GM12878 (cell line): Measurements from ENCODE around the gene RNPS1. TPM values are rescaled to one million over a fixed set of nuclear protein-coding genes. Genes with fewer than 3 reads are reported as not detected.

Experiments used
- ATAC-seq: fragments of 200-7000 bp; cut with Tn5 transposase; 3 replicates; pipeline ENCODE4 v1.9.1; 2020; ENCODE audit warnings: mild to moderate bottlenecking, moderate library complexity
- BruUV-seq: library from RNA; stranded (reverse); fragments of 400-500 nt; replicated peaks from 2 replicates; lab custom pipeline; 2021; lab: Mats Ljungman, UMichigan
- CTCF ChIA-PET: fragments of 300-600 bp; sonication (Branson Sonifier 250); formaldehyde crosslinking; extraction: SDS; loops from one replicate; lab custom pipeline; 2021; ENCODE audit warnings: inconsistent platforms; lab: Yijun Ruan, JAX
- POLR2A ChIA-PET: fragments of 350-600 bp; formaldehyde crosslinking; extraction: SDS; loops from one replicate; lab custom pipeline; 2021; ENCODE audit warnings: inconsistent platforms; lab: Charles Lee
- RAD21 ChIA-PET: fragments of 300-600 bp; sonication (Branson Sonifier 250); formaldehyde crosslinking; loops from one replicate; lab custom pipeline; 2023; ENCODE audit warnings: antibody characterized with exemption; ENCODE audit not compliant: unreplicated experiment; lab: Charles Lee
- SMC1A ChIA-PET: fragments of 300-600 bp; sonication (Branson Sonifier 250); formaldehyde crosslinking; loops from one replicate; lab custom pipeline; 2023; ENCODE audit not compliant: unreplicated experiment, uncharacterized antibody; lab: Charles Lee
- DNase-seq: peaks from one replicate; pipeline ENCODE4 v3.0.0-alpha.2; 2011; ENCODE audit warnings: low read depth, low spot score
- FAIRE-seq: peaks from 3 replicates; lab custom pipeline; 2011; peaks lifted over from hg19 to GRCh38; lab: Jason Lieb, UNC
- H2AFZ ChIP-seq: 2 replicates; pipeline ENCODE4 v1.6.0; 2011; ENCODE audit warnings: low read depth, low read length, control low read depth; ENCODE audit not compliant: control insufficient read depth
- H3K27ac ChIP-seq: 2 replicates; pipeline ENCODE4 v1.5.1; 2011; ENCODE audit warnings: control low read depth; ENCODE audit not compliant: control insufficient read depth, insufficient read depth
- H3K27me3 ChIP-seq, 2 experiments: replicated peaks in 1 of 2; 2 replicates each; pipeline versions ENCODE4 v1.6.0 to v1.6.1; 2011; ENCODE audit warnings: low read length in 1 of 2; ENCODE audit not compliant: control insufficient read depth in 2 of 2, insufficient read depth in 2 of 2
- H3K36me3 ChIP-seq, 2 experiments: 2 replicates each; pipeline ENCODE4 v1.5.1; 2011; ENCODE audit warnings: low read length in 1 of 2; ENCODE audit not compliant: control insufficient read depth in 2 of 2, insufficient read depth in 2 of 2
- H3K4me1 ChIP-seq: 2 replicates; pipeline ENCODE4 v1.6.1; 2011; ENCODE audit warnings: mild to moderate bottlenecking, low read length, moderate library complexity, mixed read lengths; ENCODE audit not compliant: control insufficient read depth, insufficient read depth
- H3K4me2 ChIP-seq: 2 replicates; pipeline ENCODE4 v1.6.0; 2011; ENCODE audit warnings: control low read depth; ENCODE audit not compliant: control insufficient read depth, insufficient read depth
- H3K4me3 ChIP-seq: fragments of 200-600 bp; sonication (generic); 2 replicates; pipeline ENCODE4 v1.5.1; 2016
- H3K79me2 ChIP-seq: 2 replicates; pipeline ENCODE4 v1.6.0; 2011; ENCODE audit warnings: low read length; ENCODE audit not compliant: control insufficient read depth, insufficient read depth
- H3K9ac ChIP-seq: 2 replicates; pipeline ENCODE4 v1.8.0; 2011; ENCODE audit warnings: low read length, control low read depth, mixed read lengths; ENCODE audit not compliant: control insufficient read depth, insufficient read depth
- H3K9me3 ChIP-seq: replicated peaks from 3 replicates; pipeline ENCODE4 v1.5.1; 2011; ENCODE audit warnings: mild to moderate bottlenecking, low read length; ENCODE audit not compliant: control insufficient read depth, insufficient read depth
- H4K20me1 ChIP-seq: 2 replicates; pipeline ENCODE4 v1.6.0; 2011; ENCODE audit not compliant: control insufficient read depth, insufficient read depth
- CEBPB ChIP-seq, 2 experiments: fragments of 150-350 bp in 1 of 2; IDR thresholded peaks; 2 replicates each; pipeline ENCODE4 v1.6.1; 2012 to 2014; ENCODE audit warnings: low read depth in 2 of 2, low read length in 2 of 2, borderline replicate concordance in 1 of 2, inconsistent platforms in 1 of 2
- CHD4 ChIP-seq: fragments of 200-600 bp; sonication (generic); IDR thresholded peaks from 2 replicates; pipeline ENCODE4 v1.6.1; 2016; ENCODE audit warnings: mild to moderate bottlenecking
- CREM ChIP-seq: IDR thresholded peaks from 2 replicates; pipeline ENCODE4 v1.6.1; 2014; ENCODE audit warnings: antibody characterized with exemption, low read depth
- EZH2 ChIP-seq: IDR thresholded peaks from 2 replicates; pipeline ENCODE4 v1.6.1; 2012; ENCODE audit warnings: low read depth, mild to moderate bottlenecking, control low read depth, inconsistent platforms, low read length, borderline replicate concordance; ENCODE audit not compliant: control insufficient read depth
- KDM1A ChIP-seq: fragments of 200-600 bp; sonication (generic); IDR thresholded peaks from 2 replicates; pipeline ENCODE4 v1.6.1; 2016; ENCODE audit warnings: borderline replicate concordance
- MEF2A ChIP-seq: IDR thresholded peaks from 2 replicates; pipeline ENCODE4 v1.6.1; 2011; ENCODE audit warnings: low read depth, mild to moderate bottlenecking, low read length, moderate library complexity; ENCODE audit not compliant: insufficient read depth
- MTA3 ChIP-seq: IDR thresholded peaks from 2 replicates; pipeline ENCODE4 v1.6.1; 2012; ENCODE audit warnings: low read length, inconsistent platforms, borderline replicate concordance
- NR2C2 ChIP-seq: IDR thresholded peaks from 2 replicates; pipeline ENCODE4 v1.6.1; 2011; ENCODE audit warnings: borderline replicate concordance, low read depth; ENCODE audit not compliant: control insufficient read depth, insufficient read length
- RAD51 ChIP-seq: fragments of 450-650 bp; IDR thresholded peaks from 2 replicates; pipeline ENCODE4 v1.6.1; 2016; ENCODE audit warnings: moderate library complexity, mild to moderate bottlenecking, inconsistent platforms
- RBBP5 ChIP-seq: fragments of 200-600 bp; sonication (generic); conservative IDR thresholded peaks from 2 replicates; pipeline ENCODE4 v1.6.1; 2016
- RELA ChIP-seq: fragments of 450-650 bp; IDR thresholded peaks from 2 replicates; pipeline ENCODE4 v1.8.0; 2014; ENCODE audit warnings: borderline replicate concordance; ENCODE audit not compliant: partially characterized antibody
- RUNX3 ChIP-seq: IDR thresholded peaks from 2 replicates; pipeline ENCODE4 v1.6.1; 2012; ENCODE audit warnings: low read length, inconsistent platforms
- SIN3A ChIP-seq: IDR thresholded peaks from 2 replicates; pipeline ENCODE4 v1.6.1; 2012; ENCODE audit warnings: low read depth, low read length, improper control_type of control experiment
- SIX5 ChIP-seq: IDR thresholded peaks from 2 replicates; pipeline ENCODE4 v1.6.1; 2011; ENCODE audit warnings: mild to moderate bottlenecking, low read depth, low read length, moderate library complexity; ENCODE audit not compliant: severe bottlenecking
- USF1 ChIP-seq: IDR thresholded peaks from 2 replicates; pipeline ENCODE4 v1.6.1; 2011; ENCODE audit warnings: borderline replicate concordance, low read depth, mild to moderate bottlenecking, moderate library complexity, mixed read lengths, low read length; ENCODE audit not compliant: insufficient read depth; ENCODE audit errors: extremely low read length
- YY1 ChIP-seq: IDR thresholded peaks from 2 replicates; pipeline ENCODE4 v1.6.1; 2011; ENCODE audit warnings: low read depth, mild to moderate bottlenecking, low read length
- ZBTB11 ChIP-seq: fragments of 450-650 bp; formaldehyde crosslinking; IDR thresholded peaks from 2 replicates; pipeline ENCODE4 v1.5.0; 2022; ENCODE audit warnings: mild to moderate bottlenecking, missing genetic modification characterization
- ZNF217 ChIP-seq: fragments of 450-650 bp; IDR thresholded peaks from 2 replicates; pipeline ENCODE4 v1.6.1; 2017; ENCODE audit warnings: antibody characterized with exemption, mild to moderate bottlenecking
- ZSCAN29 ChIP-seq: fragments of 450-650 bp; IDR thresholded peaks from 2 replicates; pipeline ENCODE4 v1.6.1; 2017; ENCODE audit warnings: mild to moderate bottlenecking, moderate library complexity
- whole genome bisulfite sequencing: methylation state at CpG from one replicate; pipeline ENCODE4 v1.1.6; 2016; ENCODE audit warnings: low lambda C conversion rate; ENCODE audit not compliant: insufficient replicate concordance, insufficient coverage; ENCODE audit errors: missing lambda C conversion rate; 5-methylcytosine and 5-hydroxymethylcytosine counted together
- in situ Hi-C: fragments of 300-500 bp; cut with MboI; formaldehyde crosslinking; loops from 9 replicates; pipeline ENCODE4 v1.14.3; 2018; ENCODE audit warnings: mixed read lengths
- intact Hi-C: fragments of 100-400 bp; cut with micrococcal nuclease; formaldehyde crosslinking; loops from one replicate; pipeline ENCODE4 v1.14.2; 2022; ENCODE audit not compliant: unreplicated experiment
- polyA plus RNA-seq, 11 experiments: library from polyadenylated mRNA; depleted of rRNA in 4 of 11; unstranded in 6 of 11; stranded (reverse) in 5 of 11; fragments of >200 nt; fragmentation: Nextera tagmentation in 4 of 11; fragmentation: Illumina TruSeq in 1 of 11; extraction: Ambion mirVana in 4 of 11; extraction: Trizol in 1 of 11; gene quantifications; 1 replicate in 1 of 11; 2 replicates in 10 of 11; pipeline versions ENCODE4 v1.2.1 to v1.2.3, GENCODE V29; 2011 to 2016; ENCODE audit warnings: inconsistent platforms in 2 of 11, missing spikeins in 2 of 11, low read depth in 1 of 11
- total RNA-seq, 4 experiments: library from RNA; depleted of rRNA in 3 of 4; stranded (reverse); fragments of >200 nt in 3 of 4; fragmentation: Illumina TruSeq in 1 of 4; extraction: Trizol in 1 of 4; gene quantifications; 2 replicates each; pipeline versions ENCODE4 v1.2.1 to v1.2.3, GENCODE V29; 2013 to 2021

RNPS1 gene
- total and polyA plus RNA-seq, 10 of the 15 experiments (the other 5 are each of a cell fraction or from before 2014, with no cell fraction given): 38.2 to 359 (median 188) TPM

GRCh38 chr16:2282866-2283555 is 15.1 kb upstream of the RNPS1 start:
- FAIRE-seq (no peak), DNase-seq (no peak), ATAC-seq (no peak)
- no peak for TF ChIP-seq RUNX3
- no peak for TF ChIP-seq MTA3
- no peak for TF ChIP-seq KDM1A
- TF ChIP-seq CEBPB (IDR thresholded peaks at IDR 0.05; ENCODE audit: borderline replicate concordance in 1 of 2, low read depth in 2 of 2, low read length in 2 of 2): no peak
- no peak for TF ChIP-seq USF1
- TF ChIP-seq SIN3A: no peak
- TF ChIP-seq ZBTB11 (CRISPR knock-in tag): no peak
- no peak for TF ChIP-seq CHD4
- TF ChIP-seq YY1: no peak
- TF ChIP-seq EZH2: no peak
- TF ChIP-seq RAD51: no peak
- no peak for TF ChIP-seq ZNF217
- TF ChIP-seq RBBP5: no peak
- TF ChIP-seq NR2C2: no peak
- no peak for TF ChIP-seq RELA
- no peak for TF ChIP-seq SIX5
- TF ChIP-seq MEF2A: no peak
- TF ChIP-seq CREM: no peak
- no peak for TF ChIP-seq ZSCAN29
- in situ Hi-C loops (no loop called here), intact Hi-C loops (no loop called here)
- ChIA-PET RAD21 (no interaction called here), CTCF (no interaction called here), SMC1A (no interaction called here), POLR2A (no interaction called here)
- Histone ChIP-seq H3K4me3 (no peak overlapping the region), H3K4me1 (no peaks in the 10 kb centered on the region), H3K4me2 (no peak overlapping the region), H2AFZ (no peak overlapping the region), H3K9me3 (no peaks in the 10 kb centered on the region), H3K27ac (no peak overlapping the region), H3K27me3 (no peaks in the 10 kb centered on the region; a peak in 1 of 4 replicates), H3K9ac (no peak overlapping the region), H3K36me3 (no peaks in the 10 kb centered on the region), H3K79me2 (no peaks in the 10 kb centered on the region), H4K20me1 (no peaks in the 10 kb centered on the region)
- WGBS: 72% methylated on average over 18 of the region's 26 CpGs
- no TSS peak for BruUV-seq
